BLaER1 treated with 17β-estradiol and CSF1 and Interleukin-3, amounts not matched to agents 10 nM and 100 nM (cell line): ENCODE results near the gene USP36.

Experiments
- H3K27ac ChIP-seq, 11 experiments: shearing (Covaris generic); formaldehyde crosslinking; 2 replicates each; pipeline ENCODE4 v1.8.1; 2022
- H3K27me3 ChIP-seq, 11 experiments: shearing (Covaris generic); formaldehyde crosslinking; 2 replicates each; pipeline ENCODE4 v1.8.1; 2022
- H3K36me3 ChIP-seq, 11 experiments: shearing (Covaris generic); formaldehyde crosslinking; 2 replicates each; pipeline ENCODE4 v1.8.1; 2022
- H3K4me1 ChIP-seq, 10 experiments: shearing (Covaris generic); formaldehyde crosslinking; 2 replicates each; pipeline ENCODE4 v1.8.1; 2022
- H3K4me2 ChIP-seq, 11 experiments: shearing (Covaris generic); formaldehyde crosslinking; 2 replicates each; pipeline ENCODE4 v1.8.1; 2022
- H3K4me3 ChIP-seq, 10 experiments: shearing (Covaris generic); formaldehyde crosslinking; 2 replicates each; pipeline ENCODE4 v1.8.1; 2022
- H3K9ac ChIP-seq, 11 experiments: shearing (Covaris generic); formaldehyde crosslinking; 2 replicates each; pipeline ENCODE4 v1.8.1; 2022
- H3K9me3 ChIP-seq, 11 experiments: shearing (Covaris generic); formaldehyde crosslinking; replicated peaks in 1 of 11; 2 replicates each; pipeline ENCODE4 v1.8.1; 2022
- H4K20me1 ChIP-seq, 11 experiments: shearing (Covaris generic); formaldehyde crosslinking; 2 replicates each; pipeline ENCODE4 v1.8.1; 2022
- Cebpa-rat ChIP-seq, 11 experiments: shearing (Covaris generic); IDR thresholded peaks; 2 replicates each; pipeline ENCODE4 v1.8.1; 2022

The USP36 gene

DNA sequence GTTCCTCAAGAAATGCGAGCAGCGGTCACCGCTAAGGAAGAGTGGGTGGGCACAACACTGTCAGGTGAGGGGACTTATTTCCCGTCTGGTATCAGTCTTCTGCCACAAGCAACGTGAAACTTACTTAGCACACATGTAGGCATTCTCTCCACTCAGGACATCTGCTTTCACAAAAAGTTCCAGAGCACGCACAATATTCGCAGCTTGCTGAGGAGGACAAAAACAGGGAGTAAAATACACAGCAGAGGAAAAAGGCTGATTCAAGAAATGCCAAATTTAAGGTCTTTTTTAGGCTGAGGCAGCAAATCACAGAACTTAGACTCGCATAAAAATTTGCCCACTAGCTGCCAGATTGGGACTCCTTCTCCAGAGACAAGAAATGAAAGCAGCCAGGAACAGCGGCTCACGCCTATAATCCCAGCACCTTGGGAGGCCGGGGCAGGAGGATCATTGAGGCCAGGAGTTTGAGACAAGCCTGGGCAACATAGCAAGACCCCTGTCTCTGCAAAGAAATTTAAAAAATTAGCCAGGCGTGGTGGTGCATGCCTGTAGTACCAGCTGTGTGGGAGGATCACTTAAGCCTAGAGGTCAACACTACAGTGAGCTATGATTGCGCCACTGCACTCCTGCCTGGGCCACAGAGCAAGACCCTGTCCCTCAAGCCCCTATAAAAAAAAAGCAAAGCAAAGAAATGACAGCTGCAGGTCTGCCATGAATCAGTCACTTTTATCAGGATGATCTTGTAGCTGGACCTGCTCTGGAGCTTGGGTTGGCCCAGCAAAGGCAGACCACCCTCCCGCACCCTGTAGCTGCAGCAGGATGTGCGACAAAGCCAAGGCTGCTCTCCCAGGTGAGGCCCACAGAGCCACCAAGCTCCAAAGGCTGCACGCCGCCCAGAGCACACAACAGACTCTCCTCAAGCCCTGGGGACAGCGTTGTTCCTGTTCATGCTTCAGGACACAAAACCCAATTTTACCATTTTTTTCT lies 20.5 kb downstream of the USP36 start:
- Histone ChIP-seq H3K4me3 (no peak overlapping the region), H3K27me3 (no peaks in the 10 kb centered on the region), H4K20me1 (peaks cover 0 to 99% (median 52%) of the 10 kb centered on the region in 11 experiments; a peak in 17 of 22 replicates), H3K9ac (peak overlapping the region in 7 of 11 experiments; percentile 7 to 62 (median 46); a peak in 11 of 22 replicates), H3K4me1 (peaks cover 77 to 88% (median 82%) of the 10 kb centered on the region in 10 experiments), H3K27ac (peak overlapping the region in 9 of 11 experiments; percentile 25 to 67 (median 55); a peak in 14 of 22 replicates), H3K36me3 (peaks cover 84 to 98% (median 96%) of the 10 kb centered on the region in 11 experiments), H3K4me2 (peak overlapping the region; percentile 67 to 86 (median 78)), H3K9me3 (no peaks in the 10 kb centered on the region)
- no peak for TF ChIP-seq Cebpa-rat (IDR thresholded peaks at IDR 0.05)

DNA sequence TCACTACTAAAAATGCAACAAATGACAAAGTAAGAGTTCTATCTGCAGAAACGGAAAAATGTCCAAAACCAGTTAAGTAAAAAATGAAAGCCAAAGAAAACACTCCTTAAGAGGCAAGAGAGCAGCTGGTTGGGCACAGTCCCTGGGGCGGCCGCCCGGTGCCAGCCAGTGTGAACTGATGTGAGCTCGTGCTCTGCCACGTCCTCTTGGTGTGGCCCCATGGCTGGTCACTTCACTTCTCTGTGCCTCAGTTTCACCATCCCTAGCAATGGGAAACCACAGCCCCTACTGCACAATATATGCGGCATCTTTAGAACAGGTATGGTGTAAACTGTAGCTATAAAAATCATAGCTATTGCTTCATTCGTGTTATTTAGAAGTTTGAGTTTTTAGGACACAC lies 21.2 kb downstream of the USP36 start:
- Histone ChIP-seq H3K9me3 (no peaks in the 10 kb centered on the region), H3K9ac (peak overlapping the region; percentile 3 to 62 (median 39); a peak in 16 of 22 replicates), H3K27ac (peak overlapping the region; percentile 17 to 67 (median 55); a peak in 20 of 22 replicates), H4K20me1 (peaks cover 0 to 99% (median 57%) of the 10 kb centered on the region in 11 experiments; a peak in 17 of 22 replicates), H3K36me3 (peaks cover 84 to 98% (median 96%) of the 10 kb centered on the region in 11 experiments), H3K4me2 (peak overlapping the region; percentile 67 to 86 (median 78)), H3K27me3 (no peaks in the 10 kb centered on the region), H3K4me1 (peaks cover 70 to 84% (median 78%) of the 10 kb centered on the region in 10 experiments), H3K4me3 (peak overlapping the region in 4 of 10 experiments; percentile 2 to 30 (median 12); a peak in 3 of 20 replicates)
- TF ChIP-seq Cebpa-rat (IDR thresholded peaks at IDR 0.05): no peak

DNA sequence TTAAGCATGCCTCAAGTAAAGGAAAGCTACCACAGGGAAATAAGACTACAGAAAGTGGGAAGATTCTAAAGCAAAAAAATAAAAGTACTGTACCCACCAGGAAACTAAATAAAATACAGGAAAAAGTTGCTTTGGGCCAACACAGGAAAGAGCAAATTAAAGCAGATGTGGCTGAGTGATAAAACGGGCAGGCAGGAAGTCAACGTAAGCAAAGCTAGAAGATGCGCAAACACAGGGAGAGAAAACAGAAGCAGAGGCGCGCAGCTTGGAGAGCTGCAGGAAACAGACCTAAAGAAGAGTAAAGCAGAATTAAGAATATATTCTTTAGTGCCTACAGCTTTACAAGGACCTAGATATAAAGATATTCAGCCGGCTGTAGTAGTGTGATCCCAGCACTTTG lies 21.7 kb downstream of the USP36 start:
- Histone ChIP-seq H3K4me3 (peak overlapping the region in 4 of 10 experiments; percentile 2 to 30 (median 12); a peak in 3 of 20 replicates), H3K27me3 (no peaks in the 10 kb centered on the region), H3K36me3 (peaks cover 84 to 98% (median 96%) of the 10 kb centered on the region in 11 experiments), H3K9me3 (no peaks in the 10 kb centered on the region), H3K9ac (peak overlapping the region; percentile 3 to 62 (median 39); a peak in 16 of 22 replicates), H4K20me1 (peaks cover 0 to 99% (median 52%) of the 10 kb centered on the region in 11 experiments; a peak in 17 of 22 replicates), H3K27ac (peak overlapping the region; percentile 17 to 67 (median 55); a peak in 19 of 22 replicates), H3K4me1 (peaks cover 65 to 80% (median 74%) of the 10 kb centered on the region in 10 experiments), H3K4me2 (peak overlapping the region; percentile 67 to 86 (median 78))
- no peak for TF ChIP-seq Cebpa-rat (IDR thresholded peaks at IDR 0.05)

DNA sequence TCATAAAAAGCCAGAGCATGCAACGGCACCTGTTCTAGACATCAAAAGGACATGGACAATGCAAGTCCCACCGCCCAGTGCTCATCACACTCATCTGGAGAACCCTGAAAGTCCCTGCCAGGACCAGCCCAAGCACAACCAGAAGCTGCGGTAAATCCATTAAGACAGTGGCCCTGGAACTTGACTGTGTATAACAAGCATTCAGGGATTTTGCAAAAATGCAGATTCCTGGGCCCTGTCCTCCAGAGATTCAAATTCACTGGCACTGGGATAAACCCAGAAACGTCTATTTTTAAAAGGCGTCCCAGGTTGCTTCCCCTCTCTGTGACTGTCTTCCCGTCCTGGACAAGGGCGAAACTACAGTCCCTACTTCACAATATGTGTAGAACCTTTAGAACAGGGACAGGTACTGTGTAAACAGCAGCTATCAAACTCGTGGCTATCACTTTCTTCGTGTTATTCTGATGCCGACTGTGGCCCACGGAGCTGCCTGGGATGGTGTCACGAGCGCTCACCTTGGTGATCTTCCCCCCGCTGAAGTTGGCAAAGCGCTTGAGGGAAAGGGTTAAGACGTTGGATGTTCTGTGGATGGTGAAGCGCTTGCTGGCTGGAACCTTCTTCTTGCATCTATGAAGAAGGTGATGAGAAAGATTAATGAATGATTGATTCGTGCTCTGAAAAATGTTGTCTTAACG lies 22.3 kb downstream of the USP36 start:
- H3K4me2 ChIP-seq: peak overlapping the region; percentile 67 to 86 (median 78)

DNA sequence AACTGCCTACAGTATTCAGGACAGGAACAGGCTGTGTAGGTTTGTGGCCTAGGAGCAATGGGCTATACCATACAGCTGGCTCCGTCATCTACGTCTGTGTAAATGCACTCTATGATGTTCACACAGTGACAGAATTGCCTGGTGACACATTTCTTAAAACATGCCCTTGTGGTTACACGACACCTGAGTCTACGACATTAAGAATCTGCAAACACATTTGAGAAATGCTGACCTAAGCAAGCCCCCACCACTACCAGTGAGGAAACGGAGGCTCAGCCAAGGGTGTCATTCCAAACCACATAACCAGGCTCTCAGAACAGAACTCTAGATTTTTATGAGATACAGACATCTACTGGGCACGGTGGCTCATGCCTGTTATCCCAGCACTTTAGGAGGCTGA lies 23.5 kb downstream of the USP36 start:
- peaks cover 56 to 65% (median 59%) of the 10 kb centered on the region in 10 experiments for H3K4me1 ChIP-seq
- 0 out of 20 replicates have a peak overlapping the region, but pooled peaks of 1 of the 10 experiments have one; percentile 21 for H3K4me3 ChIP-seq
- H3K4me2 ChIP-seq: peak overlapping the region; percentile 67 to 86 (median 78)
- no peak; a peak in 2 of 22 replicates for TF ChIP-seq Cebpa-rat (IDR thresholded peaks at IDR 0.05)
- H3K27ac ChIP-seq: peak overlapping the region in 10 of 11 experiments; percentile 10 to 67 (median 46); a peak in 16 of 22 replicates
- H3K27me3 ChIP-seq: no peaks in the 10 kb centered on the region
- peak overlapping the region; percentile 16 to 57 (median 46); a peak in 18 of 22 replicates for H3K9ac ChIP-seq
- peaks cover 0 to 97% (median 42%) of the 10 kb centered on the region in 11 experiments; a peak in 12 of 22 replicates for H4K20me1 ChIP-seq
- H3K9me3 ChIP-seq: no peaks in the 10 kb centered on the region
- H3K36me3 ChIP-seq: peaks cover 86 to 100% (median 97%) of the 10 kb centered on the region in 11 experiments

More for the DNA sequence above, 22.3 kb downstream of the USP36 start:
- H3K27ac ChIP-seq: peak overlapping the region; percentile 5 to 67 (median 49); a peak in 19 of 22 replicates
- H3K27me3 ChIP-seq: no peaks in the 10 kb centered on the region
- peaks cover 84 to 98% (median 96%) of the 10 kb centered on the region in 11 experiments for H3K36me3 ChIP-seq
- no peak overlapping the region for H3K4me3 ChIP-seq
- H3K9me3 ChIP-seq: no peaks in the 10 kb centered on the region
- TF ChIP-seq Cebpa-rat (IDR thresholded peaks at IDR 0.05): no peak
- H3K4me1 ChIP-seq: peaks cover 59 to 74% (median 67%) of the 10 kb centered on the region in 10 experiments
- peaks cover 0 to 96% (median 47%) of the 10 kb centered on the region in 11 experiments; a peak in 17 of 22 replicates for H4K20me1 ChIP-seq
- peak overlapping the region in 10 of 11 experiments; percentile 24 to 57 (median 52); a peak in 14 of 22 replicates for H3K9ac ChIP-seq

DNA sequence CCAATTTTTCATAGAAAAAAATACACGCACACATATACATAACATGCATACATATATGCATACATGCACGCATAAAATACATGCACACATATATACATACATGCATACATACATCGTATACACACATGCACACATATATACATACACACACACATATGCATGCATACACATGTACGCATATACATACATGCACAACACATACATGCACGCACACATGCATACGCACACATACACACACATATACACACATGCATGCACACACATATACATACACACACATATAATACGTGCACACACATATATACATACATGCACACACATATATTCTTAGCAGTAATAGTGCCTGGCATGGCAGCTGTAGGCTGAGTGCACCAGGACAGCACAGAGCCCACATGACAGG lies 24.9 kb downstream of the USP36 start:
- TF ChIP-seq Cebpa-rat (IDR thresholded peaks at IDR 0.05): no peak
- H3K9ac ChIP-seq: no peak overlapping the region
- no peak overlapping the region for H3K4me2 ChIP-seq
- H3K36me3 ChIP-seq: peaks cover 89 to 100% (median 99%) of the 10 kb centered on the region in 11 experiments
- H3K27me3 ChIP-seq: no peaks in the 10 kb centered on the region
- no peak overlapping the region for H3K27ac ChIP-seq
- peaks cover 45 to 60% (median 48%) of the 10 kb centered on the region in 10 experiments for H3K4me1 ChIP-seq
- H3K9me3 ChIP-seq: no peaks in the 10 kb centered on the region
- H4K20me1 ChIP-seq: peaks cover 0 to 91% (median 34%) of the 10 kb centered on the region in 11 experiments; a peak in 13 of 22 replicates
- H3K4me3 ChIP-seq: no peak overlapping the region

DNA sequence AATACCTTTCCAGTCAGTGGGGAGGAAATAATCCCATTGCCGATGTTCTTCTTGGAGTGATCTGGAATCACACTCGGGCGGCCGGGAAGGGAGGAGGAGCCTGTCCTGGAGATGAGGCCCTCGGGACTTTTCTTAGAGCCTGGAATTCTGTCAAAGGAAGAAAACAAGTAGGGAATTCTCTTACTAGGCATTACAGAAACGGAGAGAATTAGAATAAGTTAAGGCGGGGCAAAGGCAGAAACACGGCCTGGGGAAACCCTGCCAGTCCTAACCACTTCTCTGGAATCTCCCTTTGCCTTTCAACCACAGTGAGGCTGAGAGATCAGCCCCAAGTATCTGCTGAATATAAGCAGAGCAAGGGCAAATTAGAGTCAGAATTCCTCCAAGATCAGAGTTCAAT lies 27.8 kb downstream of the USP36 start:
- Histone ChIP-seq H3K36me3 (peaks cover 99 to 100% (median 100%) of the 10 kb centered on the region in 11 experiments), H3K4me2 (no peak overlapping the region), H3K9ac (no peak overlapping the region), H4K20me1 (peaks cover 0 to 84% (median 17%) of the 10 kb centered on the region in 11 experiments; a peak in 12 of 22 replicates), H3K4me1 (peaks cover 17 to 31% (median 20%) of the 10 kb centered on the region in 10 experiments), H3K9me3 (no peaks in the 10 kb centered on the region), H3K4me3 (no peak overlapping the region), H3K27me3 (no peaks in the 10 kb centered on the region), H3K27ac (no peak overlapping the region)
- TF ChIP-seq Cebpa-rat (IDR thresholded peaks at IDR 0.05): no peak

DNA sequence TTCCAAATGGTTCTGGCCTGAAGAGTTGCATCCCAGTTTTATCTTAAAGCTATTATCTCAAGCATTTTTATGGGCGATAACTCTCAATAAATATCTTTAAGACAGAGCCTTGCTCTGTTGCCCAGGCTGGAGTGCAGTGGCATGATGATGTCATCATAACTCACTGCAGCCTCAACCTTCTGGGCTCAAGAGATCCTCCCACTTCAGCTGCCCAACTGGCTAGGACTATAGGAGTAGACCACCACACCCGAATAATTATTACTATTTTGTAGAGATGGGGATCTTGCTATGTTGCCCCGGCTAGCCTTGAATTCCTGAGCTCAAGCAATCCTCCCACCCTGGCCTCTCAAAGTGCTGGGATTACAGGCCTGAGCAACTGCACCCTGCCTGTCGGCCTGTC lies 32.5 kb downstream of the USP36 start:
- no peaks in the 10 kb centered on the region for H3K27me3 ChIP-seq
- TF ChIP-seq Cebpa-rat (IDR thresholded peaks at IDR 0.05): no peak
- no peak overlapping the region for H3K4me2 ChIP-seq
- peaks cover 39 to 54% (median 45%) of the 10 kb centered on the region in 10 experiments for H3K4me1 ChIP-seq
- H3K27ac ChIP-seq: no peak overlapping the region
- H3K4me3 ChIP-seq: no peak overlapping the region
- peaks cover 87 to 95% (median 90%) of the 10 kb centered on the region in 11 experiments for H3K36me3 ChIP-seq
- no peak overlapping the region for H3K9ac ChIP-seq
- no peaks in the 10 kb centered on the region for H3K9me3 ChIP-seq
- peaks cover 0 to 87% (median 27%) of the 10 kb centered on the region in 11 experiments; a peak in 16 of 22 replicates for H4K20me1 ChIP-seq
